SKM-1 (cell line): Measurements from ENCODE around the gene BRD3.

Source experiments
- DNase-seq: peaks from one replicate; lab custom pipeline; 2025; ENCODE audit not compliant: unreplicated experiment; lab: John Stamatoyannopoulos, UW

BRD3 gene

DNA sequence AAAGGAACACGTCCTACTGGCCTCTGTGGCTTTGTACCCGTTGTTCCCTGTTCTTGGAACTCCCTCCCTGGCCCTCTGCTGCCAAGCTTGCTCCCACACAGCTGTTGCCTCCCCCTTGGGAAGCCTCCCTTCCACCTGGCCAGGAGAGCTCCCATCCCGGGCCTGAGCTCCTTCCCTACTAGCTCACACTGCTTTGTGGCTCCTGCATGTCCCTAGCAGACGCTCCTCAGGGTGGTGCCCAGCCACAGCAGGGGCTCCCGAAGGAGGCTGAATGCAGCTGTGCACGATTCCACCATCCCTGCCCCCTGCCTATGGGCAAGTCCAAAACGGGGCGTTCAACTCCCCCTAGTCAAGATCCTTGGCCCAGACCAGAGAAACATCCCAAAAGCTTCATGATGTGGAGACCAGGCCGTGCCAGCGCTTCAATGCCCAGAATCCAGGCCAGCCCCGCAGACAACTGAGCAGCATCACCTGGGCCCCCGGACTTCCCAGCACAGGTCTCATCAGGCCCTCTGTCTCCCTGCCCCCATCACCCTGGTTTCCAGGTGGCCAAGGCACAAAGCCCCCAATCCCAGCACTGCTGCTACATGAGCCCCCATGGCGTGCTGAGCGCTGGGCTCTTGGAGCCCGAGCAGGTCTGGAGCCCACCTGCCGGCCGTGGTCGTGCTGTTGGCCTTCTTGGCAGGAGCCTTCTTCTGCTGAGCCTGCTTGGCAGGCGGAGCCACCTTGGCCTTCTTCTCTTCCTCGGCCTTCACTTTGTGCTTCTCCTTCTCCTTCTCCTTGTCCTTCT is 28.2 kb downstream of the BRD3 start:
- no peak for DNase-seq

DNA sequence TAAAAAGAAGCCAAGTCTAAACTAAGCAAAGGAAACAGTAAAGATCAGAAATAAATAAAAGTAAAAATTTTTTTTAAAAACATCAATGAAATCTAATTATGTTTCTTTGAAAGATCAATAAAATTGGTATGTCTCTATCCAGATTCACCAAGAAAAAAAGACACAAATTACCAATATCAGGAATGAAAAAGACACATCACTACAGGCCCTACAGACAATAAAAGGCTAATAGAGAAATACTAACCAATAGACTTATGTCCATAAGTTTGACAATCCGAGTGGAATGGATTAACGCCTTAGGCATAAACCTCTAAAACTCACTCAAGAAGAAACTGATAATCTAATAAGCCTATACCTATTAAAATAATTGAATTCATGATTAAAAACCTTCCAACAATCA is 30.2 kb downstream of the BRD3 start:
- no peak for DNase-seq

DNA sequence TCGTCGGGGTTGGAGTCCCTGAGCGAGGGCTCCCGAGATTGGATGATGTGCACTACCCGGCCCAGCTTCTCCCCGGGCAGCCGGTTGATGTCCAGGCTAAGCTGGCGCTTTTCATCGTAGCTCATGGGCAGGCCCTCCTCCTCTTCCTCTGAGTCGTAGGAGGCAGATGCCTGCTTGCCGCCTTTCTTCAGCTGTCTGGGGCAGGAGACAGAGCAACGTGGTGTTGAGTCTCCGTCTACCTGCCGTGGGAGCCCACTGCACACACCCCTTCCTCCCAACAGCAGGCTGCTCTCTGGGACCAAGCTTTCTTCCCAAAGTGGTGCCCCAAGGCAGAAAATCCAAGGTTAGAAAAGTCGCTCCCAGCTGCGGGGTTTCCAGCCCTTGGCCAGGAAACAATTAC is 31.7 kb downstream of the BRD3 start:
- no peak for DNase-seq

DNA sequence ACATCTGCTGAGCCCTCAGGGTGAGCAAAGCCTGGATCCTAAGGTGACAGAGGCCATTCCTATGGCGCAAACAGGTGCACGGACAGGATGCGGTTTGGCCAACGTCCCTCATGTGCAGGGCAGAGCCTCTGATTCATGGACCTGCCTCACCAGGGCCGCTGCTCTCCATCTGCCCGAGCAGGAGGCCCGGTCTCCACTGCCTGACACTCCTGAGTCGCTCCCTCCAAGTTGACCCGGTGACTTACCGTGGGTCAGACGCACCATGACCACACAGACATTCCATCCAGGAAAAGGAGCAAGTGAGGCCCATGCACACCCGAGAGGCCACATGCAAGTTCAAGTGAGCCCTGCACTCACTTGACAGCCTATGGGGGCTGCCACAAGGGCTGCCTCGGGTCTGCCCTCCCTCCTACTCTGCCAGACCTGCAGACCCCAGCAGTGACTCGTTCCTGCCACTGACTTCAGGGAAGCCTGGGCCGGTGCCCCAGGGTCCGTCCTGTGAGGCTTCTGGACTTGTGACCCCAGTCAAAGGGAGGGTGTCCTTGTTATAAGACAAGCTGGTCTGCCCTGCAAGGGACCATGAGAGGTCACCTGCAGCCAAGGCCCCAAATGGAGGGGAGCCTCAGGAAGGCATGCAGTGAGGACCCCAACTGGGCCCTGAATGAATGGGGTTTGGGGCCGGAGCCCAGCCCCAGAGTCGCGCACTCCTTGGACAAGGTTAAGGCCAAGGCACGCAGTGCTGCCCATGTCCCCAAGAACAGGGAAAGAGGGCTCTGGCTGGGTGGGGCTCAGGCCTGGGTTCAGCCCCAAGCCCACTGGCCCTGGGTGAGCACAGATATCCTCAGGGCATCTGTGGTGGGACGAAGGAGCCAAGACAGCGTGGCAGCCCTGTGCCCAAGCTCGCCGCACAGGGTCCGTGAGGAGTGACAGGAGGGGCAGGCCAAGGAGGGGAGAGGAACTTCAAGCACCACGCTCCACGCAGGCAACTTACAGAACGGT is 32.5 kb downstream of the BRD3 start:
- DNase-seq, result no peak

DNA sequence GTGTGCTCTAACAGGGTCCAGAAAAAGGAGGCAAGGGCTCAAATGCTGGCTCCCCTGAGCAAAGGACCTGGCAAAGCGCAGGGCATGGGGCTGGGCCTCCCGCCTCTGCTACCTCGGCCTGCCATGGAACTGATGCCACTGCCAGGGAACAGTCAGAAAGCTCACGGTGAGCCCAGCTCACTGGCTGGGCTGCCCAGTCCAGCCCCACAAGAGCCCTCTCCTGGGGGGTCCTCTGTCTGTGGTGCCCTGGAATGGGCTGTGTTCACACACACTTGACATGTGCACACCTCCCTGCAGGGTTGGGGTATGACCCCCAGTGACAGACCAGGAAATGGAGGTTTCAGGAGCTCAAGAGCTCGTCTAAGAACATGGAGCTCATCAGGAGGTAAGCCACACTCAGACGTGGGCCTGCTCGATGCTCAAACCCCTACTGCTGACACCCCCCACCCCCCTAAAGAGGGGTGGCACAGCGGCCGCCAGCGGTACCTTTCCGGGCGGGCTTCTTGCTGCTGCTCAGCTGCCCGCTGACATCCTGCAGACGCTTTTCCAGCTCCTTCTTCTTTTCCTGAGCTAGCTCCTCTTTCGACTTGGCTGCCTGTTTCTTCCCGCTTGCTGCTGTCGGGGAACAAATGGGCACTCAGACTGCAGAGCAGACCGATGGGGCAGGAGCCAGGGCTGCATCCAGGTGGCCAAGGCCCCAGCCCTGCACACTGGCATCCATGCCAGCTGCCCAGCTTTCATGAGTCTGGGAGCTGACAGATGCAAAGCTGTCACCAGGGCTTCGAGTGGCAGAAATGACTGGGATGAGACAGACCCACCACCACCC is 33.4 kb downstream of the BRD3 start:
- DNase-seq, result no peak

DNA sequence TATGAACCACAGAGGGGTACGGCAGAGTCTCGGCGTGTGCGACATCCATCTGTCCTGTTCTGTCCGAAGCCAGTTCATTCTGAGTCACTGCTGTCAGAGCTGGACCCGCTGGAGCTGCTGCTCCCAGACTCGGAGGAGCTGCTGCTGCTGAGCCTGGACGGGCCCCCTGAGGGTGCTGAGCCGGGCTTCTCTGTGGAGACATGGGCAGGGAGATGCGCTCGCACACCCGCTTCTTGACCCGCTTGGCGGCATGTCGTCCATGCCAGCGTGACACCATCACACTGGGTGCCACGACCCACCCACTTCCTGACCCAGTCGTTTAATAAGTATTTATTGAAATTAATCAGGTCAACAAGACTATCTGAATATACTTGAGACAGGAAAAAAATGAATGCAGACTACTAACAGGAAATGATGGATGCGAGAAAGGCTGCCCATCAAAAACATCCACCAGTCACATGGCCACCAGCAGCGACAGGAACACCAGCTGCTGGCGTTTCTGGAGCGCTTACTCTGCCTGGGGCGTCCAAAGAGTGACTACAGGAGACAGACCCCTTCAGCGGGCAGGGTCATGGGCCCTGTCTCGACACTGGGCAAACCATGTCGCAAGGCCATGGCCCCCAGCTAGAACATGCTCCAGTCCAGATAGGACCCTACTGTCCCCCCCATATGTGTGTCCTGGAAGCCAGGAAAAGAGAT is 34.2 kb downstream of the BRD3 start:
- no peak for DNase-seq

DNA sequence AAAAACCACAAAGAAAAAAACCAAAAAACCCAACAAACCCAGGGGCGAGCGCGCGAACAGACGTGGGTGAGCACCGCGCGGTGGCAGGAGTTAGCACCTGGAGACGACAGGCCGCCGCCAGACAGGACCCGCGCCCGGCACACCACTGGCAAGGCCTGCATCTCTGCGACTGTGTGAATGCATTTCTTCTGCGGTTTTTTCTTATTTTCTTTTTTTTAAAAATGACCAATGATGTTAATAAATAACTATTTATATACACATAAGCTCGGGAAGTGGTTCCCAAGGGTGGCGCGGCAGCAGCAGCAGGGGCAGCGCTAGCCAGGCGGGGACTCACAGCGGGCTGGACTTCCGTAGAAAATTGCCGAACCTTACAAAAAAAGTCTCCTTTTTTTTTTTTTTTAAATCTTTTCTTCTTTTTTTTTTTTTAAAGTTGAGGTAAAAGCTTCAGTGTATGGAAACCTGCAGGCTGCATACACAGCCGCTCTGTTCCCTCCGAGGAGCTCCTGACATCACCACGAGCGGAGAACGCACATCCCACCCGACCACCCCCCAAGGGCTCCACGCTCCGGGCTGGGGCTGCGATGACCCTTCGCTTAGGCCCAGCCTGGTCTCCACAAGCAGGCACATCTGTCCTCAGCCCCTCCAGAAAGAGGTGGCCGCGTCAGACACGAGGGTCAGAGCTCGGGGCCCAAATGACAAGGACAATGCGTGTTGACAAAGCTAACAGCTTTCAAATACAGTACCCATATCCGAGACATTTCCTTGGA is 35.2 kb downstream of the BRD3 start:
- DNase-seq, result no peak

DNA sequence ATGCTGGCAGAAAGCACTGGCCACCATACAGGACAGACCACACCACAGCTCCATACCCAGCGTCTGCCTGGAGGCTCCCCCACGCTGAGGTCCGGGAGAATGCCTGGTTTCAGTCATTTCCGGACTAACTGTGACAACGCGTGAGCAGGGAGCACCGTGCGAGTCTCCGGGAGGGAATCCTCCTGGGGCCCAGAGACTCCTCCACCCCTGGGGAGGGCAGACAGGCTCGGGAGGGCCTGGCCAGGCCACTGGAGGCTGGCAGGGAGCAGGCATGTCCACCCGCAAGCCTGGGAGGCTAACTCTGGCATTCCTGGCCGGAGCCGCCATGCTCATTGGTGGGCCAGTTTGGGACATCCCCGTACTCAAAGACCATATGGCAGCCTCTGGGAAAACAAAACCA is 36.0 kb downstream of the BRD3 start:
- no peak for DNase-seq

DNA sequence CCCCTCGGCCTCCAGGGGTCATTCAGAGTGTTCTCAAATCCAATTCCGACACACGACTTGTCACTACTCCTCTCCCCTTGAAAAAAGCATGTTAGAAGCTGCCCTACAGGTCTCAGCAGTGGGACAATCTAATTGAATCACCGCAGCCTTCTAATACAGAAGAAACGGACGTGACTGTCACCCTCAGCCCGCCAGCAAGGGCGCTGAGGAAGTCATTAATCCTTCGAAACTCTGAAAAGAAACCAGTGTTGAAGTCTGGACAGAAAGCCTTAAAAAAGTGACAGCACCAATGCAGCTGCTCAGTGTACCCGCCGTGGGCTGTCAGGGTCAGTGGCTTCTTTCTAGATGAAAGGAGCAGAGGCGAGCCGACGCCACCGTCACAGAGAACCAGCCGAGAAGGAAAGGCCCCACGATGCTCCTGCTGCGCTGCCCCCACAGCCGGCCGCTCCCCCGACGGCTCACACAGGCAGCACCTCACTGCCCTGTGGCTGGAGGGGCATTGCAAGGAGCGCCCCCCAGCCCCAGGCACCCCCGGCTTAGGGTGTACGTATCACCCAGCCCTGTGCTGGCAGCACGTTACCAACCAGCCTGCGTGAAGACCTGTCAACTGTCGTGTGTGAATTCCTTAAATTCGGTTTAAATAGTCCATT is 36.9 kb downstream of the BRD3 start:
- no peak for DNase-seq

DNA sequence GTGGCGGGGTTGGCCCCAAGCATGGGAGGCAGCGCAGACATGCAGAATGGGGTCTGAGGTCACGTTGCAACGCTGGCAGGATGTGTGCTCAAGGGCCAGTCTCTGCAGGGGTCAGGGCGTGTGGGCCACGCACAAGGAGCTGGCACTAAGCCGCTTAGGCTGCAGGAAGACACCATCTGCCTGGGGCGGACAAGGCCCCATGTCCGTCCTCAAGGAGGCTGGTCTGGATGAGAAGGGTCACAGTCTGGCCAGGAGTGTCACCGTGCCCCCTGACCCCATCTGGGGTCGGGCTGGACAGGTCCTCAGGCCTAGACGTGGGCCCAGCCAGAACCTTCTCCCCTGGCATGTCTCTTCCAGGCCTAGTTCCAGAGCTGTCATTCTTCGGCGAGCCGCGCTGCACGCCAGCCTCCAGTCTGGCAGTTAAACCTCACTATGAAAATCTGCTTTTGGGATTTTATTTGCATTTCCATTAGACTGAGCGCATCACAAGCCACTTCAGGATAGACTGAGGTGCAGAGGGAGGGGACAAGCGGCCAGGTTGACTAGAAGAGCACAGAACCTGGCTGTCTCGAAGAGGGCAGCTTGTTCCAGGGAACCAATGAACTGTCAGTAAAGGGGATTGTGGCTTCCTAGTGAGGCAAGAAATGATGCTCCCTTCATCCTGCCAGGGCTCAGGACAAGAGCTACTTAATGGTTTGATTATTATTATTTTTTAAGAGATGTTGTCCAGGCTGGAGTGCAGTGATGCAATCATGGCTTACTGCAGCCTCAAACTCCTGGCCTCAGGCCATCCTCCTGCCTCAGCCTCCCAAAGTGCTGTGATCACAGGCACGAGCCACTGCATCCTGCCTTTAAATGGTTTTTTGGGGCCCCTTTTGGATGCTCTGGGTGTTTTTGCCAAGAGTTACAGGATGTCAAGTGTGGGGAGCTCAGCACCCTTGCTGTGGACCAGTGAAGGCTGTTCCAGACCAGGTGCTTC is 38.3 kb downstream of the BRD3 start:
- DNase-seq, result no peak

DNA sequence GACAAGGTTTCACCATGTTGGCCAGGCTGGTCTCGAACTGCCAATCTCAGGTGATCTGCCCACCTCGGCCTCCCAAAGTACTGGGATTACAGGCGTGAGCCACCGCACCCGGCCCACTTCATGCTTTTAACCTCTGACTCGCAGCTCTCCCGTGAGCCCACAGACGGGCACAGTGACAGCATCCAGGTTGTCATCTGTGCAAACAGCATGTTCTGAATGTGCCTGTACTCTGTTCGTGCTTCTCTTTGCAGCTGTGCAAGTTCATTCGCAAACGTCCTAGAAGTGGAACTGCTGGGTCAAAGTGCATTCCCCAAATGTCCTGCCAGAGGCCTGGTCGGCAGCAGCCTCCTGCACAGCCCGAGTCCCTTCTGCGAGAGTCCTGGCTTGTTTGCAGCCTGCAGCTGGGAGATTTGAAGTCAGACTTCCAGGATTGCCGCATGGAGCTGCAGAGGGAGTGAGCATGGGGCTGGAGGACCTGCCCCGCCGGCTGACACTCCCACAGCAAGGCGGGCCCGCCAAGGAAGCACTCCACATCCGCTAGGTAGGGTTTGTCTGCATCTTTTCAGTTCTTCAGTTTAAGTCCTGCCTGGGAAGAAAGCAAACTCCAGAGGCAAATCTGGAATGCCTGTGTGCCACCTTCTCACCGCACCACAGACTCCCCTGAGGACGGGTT is 39.1 kb downstream of the BRD3 start:
- DNase-seq, result no peak

DNA sequence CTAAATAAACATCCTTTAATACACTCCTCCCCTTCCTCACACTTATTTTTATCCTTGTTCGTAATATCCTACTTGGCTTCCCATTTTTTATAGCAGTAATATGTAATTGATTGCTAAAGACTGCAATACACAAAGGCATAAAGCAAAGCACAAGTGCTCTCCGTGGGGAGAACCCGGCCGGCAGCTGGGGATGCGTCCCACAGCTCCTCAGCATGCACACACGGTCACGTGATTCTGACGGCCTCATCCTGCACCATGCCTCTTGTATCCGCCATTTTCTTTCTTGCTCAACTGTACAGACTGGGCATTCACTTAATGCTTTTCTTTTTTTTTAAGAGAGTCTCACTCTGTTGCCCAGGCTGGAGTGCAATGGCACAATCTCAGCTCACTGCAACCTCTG is 39.8 kb downstream of the BRD3 start:
- no peak for DNase-seq

DNA sequence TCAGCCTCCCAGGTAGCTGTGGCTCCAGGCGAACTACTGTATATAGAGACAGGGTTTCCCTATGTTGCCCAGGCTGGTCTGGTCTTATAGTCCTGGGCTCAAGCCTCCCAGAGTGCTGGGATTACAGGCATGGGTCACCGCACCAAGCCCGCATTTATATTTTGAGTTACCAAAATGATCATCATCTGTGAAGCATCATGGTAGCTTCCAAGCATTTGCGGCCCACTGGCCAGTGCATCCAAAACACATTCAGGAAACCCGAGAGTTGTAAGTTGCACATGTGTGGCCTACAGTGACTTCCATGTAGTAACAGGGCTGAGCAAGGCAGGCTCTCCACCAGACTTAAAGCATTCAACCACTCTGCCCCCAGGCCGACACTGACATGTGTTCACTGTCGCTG is 40.3 kb downstream of the BRD3 start:
- no peak for DNase-seq

DNA sequence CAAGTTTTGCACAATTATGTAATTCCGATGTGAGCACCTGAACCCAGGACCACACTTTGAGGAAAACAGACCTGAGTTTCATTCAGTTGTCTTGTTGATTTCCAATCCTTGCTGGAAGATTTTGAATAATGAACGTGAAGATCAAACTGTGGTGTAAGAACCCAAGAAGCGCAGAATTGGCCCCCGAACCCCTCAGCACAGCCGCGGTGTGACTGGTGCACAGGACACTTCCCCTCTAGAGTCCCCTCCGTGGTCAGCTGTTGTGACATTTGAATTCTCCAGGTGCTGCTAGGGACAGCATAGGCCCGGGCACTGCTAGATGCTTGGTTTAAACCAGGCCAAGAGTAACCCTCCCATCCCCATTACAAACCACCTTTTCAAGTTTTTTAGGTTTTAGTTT is 40.8 kb downstream of the BRD3 start:
- DNase-seq, result no peak

DNA sequence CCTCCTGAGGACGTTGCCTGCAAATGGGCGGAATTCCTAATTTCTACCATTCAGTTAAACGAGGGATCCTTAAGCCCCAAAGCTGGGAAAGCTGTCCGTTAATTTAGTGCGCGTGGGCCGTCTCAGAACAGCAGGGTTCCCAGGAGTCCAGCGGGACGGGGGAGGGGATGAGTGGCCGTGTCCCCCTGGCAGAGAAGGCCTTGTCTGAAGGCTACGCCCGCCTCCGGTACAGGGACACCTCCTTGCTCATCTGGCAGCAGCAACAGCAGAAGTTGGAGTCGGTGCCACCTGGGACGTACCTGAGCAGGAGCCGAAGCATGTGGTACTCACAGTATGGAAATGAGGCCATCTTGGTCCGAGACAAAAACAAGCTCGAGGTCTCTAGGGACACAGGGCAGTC is 41.2 kb downstream of the BRD3 start:
- DNase-seq, result no peak

DNA sequence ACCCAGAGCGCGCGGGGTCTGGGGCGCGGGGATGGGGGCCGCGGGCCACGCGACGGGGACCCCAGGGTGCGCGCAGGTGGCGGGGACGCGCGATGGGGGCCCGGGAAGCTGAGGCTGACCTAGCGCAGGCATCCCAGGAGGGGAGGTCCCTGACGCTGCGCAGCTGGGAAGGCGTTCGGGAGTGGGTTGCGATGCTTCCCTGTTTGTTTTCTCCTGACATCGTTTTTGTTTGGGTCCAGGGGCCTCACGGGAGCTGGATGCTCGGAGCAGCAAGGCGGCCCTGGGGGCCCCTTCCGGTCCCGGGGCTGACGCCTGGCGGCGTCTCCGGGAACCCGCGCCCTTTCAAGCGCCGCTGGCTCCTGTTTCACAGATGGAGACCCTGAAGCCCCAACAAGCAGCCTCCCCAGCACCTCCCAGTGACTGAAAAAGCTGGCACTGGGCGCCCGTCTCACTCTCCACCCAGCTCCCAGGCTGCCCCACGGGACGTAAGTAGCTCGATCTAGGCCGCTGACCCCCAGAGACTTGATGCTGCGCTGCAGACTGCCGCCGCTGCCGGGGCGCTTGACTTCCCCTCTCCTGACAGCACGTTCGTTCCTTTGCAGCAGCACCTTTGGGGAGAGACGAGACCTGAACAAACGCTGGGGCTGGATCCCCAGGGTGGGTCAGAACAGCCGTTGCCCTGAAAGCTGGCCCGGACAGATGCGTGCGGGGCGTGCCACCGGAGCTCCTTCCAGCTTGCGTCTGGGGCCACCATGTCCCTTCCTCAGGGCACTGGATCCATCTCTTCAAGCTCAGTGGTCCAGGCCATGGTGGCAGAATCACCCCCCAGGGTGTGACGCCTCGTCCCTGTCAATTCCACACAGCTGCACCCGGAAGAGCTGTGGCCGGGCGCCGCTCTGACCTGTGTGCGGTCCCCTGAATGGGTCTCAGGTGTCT is 42.0 kb downstream of the BRD3 start:
- DNase-seq, result peak; percentile 4
